Ishikawa (cell line): ENCODE measurements around the gene KIAA0319L.

ENCODE experiments used
- EP300 ChIP-seq: IDR thresholded peaks from 2 replicates; pipeline ENCODE4 v1.6.1; 2012; ENCODE audit warnings: borderline replicate concordance
- FOXM1 ChIP-seq: IDR thresholded peaks from 2 replicates; pipeline ENCODE4 v1.6.1; 2012; ENCODE audit warnings: low read depth, borderline replicate concordance
- TEAD4 ChIP-seq: IDR thresholded peaks from 2 replicates; pipeline ENCODE4 v1.6.1; 2012
- TF ChIP-seq, protein P1 (sequence below): IDR thresholded peaks from 2 replicates; pipeline ENCODE4 v1.6.1; 2012; ENCODE audit warnings: low read depth, mild to moderate bottlenecking

DNA sequence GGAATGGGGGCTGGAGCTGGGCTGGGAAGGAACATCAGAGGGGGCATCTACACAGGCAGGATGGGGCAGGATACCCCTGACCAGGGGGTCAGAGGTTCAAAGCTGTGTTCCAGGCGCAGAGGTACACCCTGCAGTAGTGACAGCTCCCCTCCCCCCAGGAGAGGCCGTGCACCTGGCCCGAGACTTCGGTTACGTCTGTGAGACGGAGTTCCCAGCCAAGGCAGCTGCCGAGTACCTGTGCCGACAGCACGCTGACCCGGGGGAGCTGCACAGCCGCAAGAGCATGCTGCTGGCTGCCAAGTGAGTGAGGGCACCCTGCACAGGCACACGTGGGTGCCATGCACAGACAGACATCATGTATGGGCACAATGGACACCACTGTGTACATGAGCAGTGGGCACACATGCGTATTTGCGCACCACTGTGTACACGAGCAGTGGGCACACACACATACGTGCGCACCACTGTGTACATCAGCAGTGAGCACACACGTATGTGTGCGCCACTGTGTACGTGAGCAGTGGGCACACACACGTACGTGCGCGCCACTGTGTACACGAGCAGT is 33.4 kb upstream of the KIAA0319L start:
- TF ChIP-seq FOXM1 (no peak), EP300 (no peak), TEAD4 (no peak)
- TF ChIP-seq, protein P1, sequence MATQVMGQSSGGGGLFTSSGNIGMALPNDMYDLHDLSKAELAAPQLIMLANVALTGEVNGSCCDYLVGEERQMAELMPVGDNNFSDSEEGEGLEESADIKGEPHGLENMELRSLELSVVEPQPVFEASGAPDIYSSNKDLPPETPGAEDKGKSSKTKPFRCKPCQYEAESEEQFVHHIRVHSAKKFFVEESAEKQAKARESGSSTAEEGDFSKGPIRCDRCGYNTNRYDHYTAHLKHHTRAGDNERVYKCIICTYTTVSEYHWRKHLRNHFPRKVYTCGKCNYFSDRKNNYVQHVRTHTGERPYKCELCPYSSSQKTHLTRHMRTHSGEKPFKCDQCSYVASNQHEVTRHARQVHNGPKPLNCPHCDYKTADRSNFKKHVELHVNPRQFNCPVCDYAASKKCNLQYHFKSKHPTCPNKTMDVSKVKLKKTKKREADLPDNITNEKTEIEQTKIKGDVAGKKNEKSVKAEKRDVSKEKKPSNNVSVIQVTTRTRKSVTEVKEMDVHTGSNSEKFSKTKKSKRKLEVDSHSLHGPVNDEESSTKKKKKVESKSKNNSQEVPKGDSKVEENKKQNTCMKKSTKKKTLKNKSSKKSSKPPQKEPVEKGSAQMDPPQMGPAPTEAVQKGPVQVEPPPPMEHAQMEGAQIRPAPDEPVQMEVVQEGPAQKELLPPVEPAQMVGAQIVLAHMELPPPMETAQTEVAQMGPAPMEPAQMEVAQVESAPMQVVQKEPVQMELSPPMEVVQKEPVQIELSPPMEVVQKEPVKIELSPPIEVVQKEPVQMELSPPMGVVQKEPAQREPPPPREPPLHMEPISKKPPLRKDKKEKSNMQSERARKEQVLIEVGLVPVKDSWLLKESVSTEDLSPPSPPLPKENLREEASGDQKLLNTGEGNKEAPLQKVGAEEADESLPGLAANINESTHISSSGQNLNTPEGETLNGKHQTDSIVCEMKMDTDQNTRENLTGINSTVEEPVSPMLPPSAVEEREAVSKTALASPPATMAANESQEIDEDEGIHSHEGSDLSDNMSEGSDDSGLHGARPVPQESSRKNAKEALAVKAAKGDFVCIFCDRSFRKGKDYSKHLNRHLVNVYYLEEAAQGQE: no peak
